ENCODE measurements around the gene SCYL1. TPM values are rescaled to one million over a fixed set of nuclear protein-coding genes. Genes with fewer than 3 reads are reported as not detected.

Gene SCYL1
- total and polyA plus RNA-seq, 2 of the 4 experiments (the other 2 are of a cell fraction), result 96.4 to 150 TPM

DNA sequence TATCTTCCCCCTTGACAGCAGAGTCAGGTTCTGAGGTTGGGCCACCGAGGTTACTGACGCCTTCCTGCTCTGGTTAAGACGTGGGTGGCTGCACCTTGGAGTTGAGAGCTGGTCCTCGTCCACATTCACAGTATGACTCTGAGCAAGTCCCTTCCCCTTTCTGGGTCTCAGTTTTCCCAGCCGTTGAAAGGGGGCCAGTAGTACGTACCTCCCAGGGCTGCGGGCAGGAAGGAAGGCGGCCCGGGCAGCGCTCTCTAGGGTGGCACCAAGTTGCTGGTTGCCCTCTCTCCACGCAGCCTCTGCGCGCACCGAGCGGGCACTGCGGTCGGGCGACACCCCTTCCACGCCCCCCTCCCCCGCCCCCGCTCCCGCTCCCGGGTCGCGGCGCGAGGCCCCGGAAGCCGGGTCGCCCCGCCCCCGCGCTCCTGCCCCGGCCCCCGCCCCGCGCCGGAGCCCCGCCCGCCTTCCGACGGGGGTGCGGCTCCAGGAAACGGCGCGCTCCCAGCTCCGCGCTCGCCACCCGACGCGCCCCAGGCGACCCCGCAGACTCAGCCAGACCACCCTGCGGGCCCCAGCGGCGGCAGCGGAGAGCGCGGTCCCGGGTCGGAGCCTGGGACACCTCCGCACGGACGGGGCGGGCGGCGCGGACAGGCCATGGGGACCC, 50.8 kb downstream of the SCYL1 start, which contains the start of gene EHBP1L1:
Gene EHBP1L1, plus strand, starts transcription at position 486 of the 664 bp plus-strand sequence. CDS start 250 bp downstream, outside the sequence.
- ATAC-seq (ENCODE audit: low read depth) (peak; percentile 26), DNase-seq (peak; percentile 28)
- H2AK5ac ChIP-seq (ENCODE audit: low read depth, low read length), result peak within 1 kb of the TSS; percentile 98
- H3K9ac ChIP-seq (ENCODE audit: low read depth, low read length), result peak within 1 kb of the TSS; percentile 72
- H4K91ac ChIP-seq (ENCODE audit: insufficient read depth, low read depth, low read length), result peak within 1 kb of the TSS; percentile 83
- peak within 1 kb of the TSS; percentile 86 for H4K5ac ChIP-seq (ENCODE audit: low read depth, low read length)
- dilution Hi-C loops (cut with HindIII; ENCODE audit: low sequenced_read_pairs, unreplicated experiment) (no loop called here), in situ Hi-C loops (cut with MboI; ENCODE audit: low sequenced_read_pairs) (no loop called here), intact Hi-C loops (cut with micrococcal nuclease) (loop anchor here (2.0 kb wide), 1 partner anchor 15 kb away; no protein-coding TSS in a partner anchor)
- peak within 1 kb of the TSS; percentile 70 for H3K56ac ChIP-seq (ENCODE audit: extremely low read depth, insufficient read depth, low read length)
- peaks cover 33% of the 10 kb centered on the region for H3K4me1 ChIP-seq (ENCODE audit: control insufficient read depth, insufficient read depth, low read length)
- CTCF ChIA-PET, result no interaction called here
- H2BK15ac ChIP-seq (ENCODE audit: low read depth, low read length), result peak within 1 kb of the TSS; percentile 86; the same call in 2 of the 3 replicates
- H2BK5ac ChIP-seq (ENCODE audit: low read depth, low read length, poor library complexity, severe bottlenecking), result peak within 1 kb of the TSS; percentile 76
- H3K4me3 ChIP-seq (ENCODE audit: insufficient read depth, low read depth, low read length), result peak within 1 kb of the TSS; percentile 85
- H3K18ac ChIP-seq (ENCODE audit: low read depth, low read length), result peak within 1 kb of the TSS; percentile 16
- H4K20me1 ChIP-seq (ENCODE audit: insufficient read depth, low read length), result peaks cover 31% of the 10 kb centered on the region
- peaks cover 8% of the 10 kb centered on the region for H3K9me1 ChIP-seq (ENCODE audit: insufficient read depth, low read length)
- H3K36me3 ChIP-seq (ENCODE audit: control insufficient read depth, insufficient read depth, low read length), result peaks cover 15% of the 10 kb centered on the region; the same call in 1 of the 2 replicates
- POLR2A ChIA-PET (ENCODE audit: unreplicated experiment), result no interaction called here
- peak within 1 kb of the TSS; percentile 96 for H3K4ac ChIP-seq (ENCODE audit: low read depth, low read length)
- 23% methylated on average over 9 of the region's 69 CpGs; no CpG with 5 or more reads in 1 of the 2 experiments for WGBS, 2 experiments (ENCODE audit: extremely low coverage in 2 of 2, insufficient read length in 1 of 2)
- peak within 1 kb of the TSS; percentile 83 for H2BK120ac ChIP-seq (ENCODE audit: low read depth, low read length)
- peak within 1 kb of the TSS; percentile 87 for H3K4me2 ChIP-seq (ENCODE audit: low read depth, low read length)
- H2AFZ ChIP-seq (replicated peaks; ENCODE audit: low read length, poor library complexity), result peak within 1 kb of the TSS; percentile 90
- peak within 1 kb of the TSS; percentile 99 for H2AK9ac ChIP-seq (replicated peaks; ENCODE audit: low read depth, low read length, poor library complexity)
- H3K14ac ChIP-seq (replicated peaks; ENCODE audit: low read depth, low read length), result peak within 1 kb of the TSS; percentile 96
- no peaks in the 10 kb centered on the region for H3K9me3 ChIP-seq (ENCODE audit: control insufficient read depth, insufficient read depth, low read length)
- TF ChIP-seq, protein P1, sequence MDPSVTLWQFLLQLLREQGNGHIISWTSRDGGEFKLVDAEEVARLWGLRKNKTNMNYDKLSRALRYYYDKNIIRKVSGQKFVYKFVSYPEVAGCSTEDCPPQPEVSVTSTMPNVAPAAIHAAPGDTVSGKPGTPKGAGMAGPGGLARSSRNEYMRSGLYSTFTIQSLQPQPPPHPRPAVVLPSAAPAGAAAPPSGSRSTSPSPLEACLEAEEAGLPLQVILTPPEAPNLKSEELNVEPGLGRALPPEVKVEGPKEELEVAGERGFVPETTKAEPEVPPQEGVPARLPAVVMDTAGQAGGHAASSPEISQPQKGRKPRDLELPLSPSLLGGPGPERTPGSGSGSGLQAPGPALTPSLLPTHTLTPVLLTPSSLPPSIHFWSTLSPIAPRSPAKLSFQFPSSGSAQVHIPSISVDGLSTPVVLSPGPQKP (IDR thresholded peaks at IDR 0.05; ENCODE audit: borderline replicate concordance, low read depth, low read length), result no peak
- TF ChIP-seq MAZ (IDR thresholded peaks at IDR 0.05; ENCODE audit: borderline replicate concordance, low read depth, low read length), result peak; percentile 64; the same call in 1 of the 2 replicates
- no peaks in the 10 kb centered on the region for H3K27me3 ChIP-seq (ENCODE audit: control insufficient read depth, insufficient read depth, low read length)
- H2BK20ac ChIP-seq (ENCODE audit: low read depth, low read length), result peak within 1 kb of the TSS; percentile 34; the same call in 1 of the 2 replicates
- H3K23ac ChIP-seq (ENCODE audit: low read depth, low read length), result peak within 1 kb of the TSS; percentile 93
- H4K8ac ChIP-seq (ENCODE audit: low read depth in 2 of 2, low read length in 2 of 2), result peak within 1 kb of the TSS; percentile 76 to 90; a peak in 3 of 4 replicates
- H3K79me1 ChIP-seq (ENCODE audit: low read depth in 1 of 2, low read length in 2 of 2), result peaks cover 24 to 69% of the 10 kb centered on the region in 2 experiments
- H3K27ac ChIP-seq (ENCODE audit: insufficient read depth, low read length), result peak within 1 kb of the TSS; percentile 75
- BruUV-seq (replicated peaks), result no TSS peak

Measured in IMR-90 (cell line).